Psoas muscle (tissue), 8 donors: Measurements from ENCODE around the gene DHRS12. TPM values are rescaled to one million over a fixed set of nuclear protein-coding genes. Genes with fewer than 3 reads are reported as not detected.

Experiments used
- ATAC-seq, 4 donors: fragments of 200-7000 bp; cut with Tn5 transposase; one replicate each; pipeline ENCODE4 v1.9.1; 2020; ENCODE audit warnings: moderate library complexity in 3 of 4, mild to moderate bottlenecking in 2 of 4
- DNase-seq, 2 donors: peaks; one replicate each; pipeline ENCODE4 v3.0.0-alpha.2; 2020
- H3K27ac ChIP-seq: fragments of 200-600 bp; one replicate; pipeline ENCODE4 v1.8.0; 2022
- H3K27me3 ChIP-seq, 3 donors: fragments of 200-600 bp in 1 of 3; one replicate each; pipeline versions ENCODE4 v1.6.1 to v1.8.0; 2013 to 2022; ENCODE audit warnings: low read length in 2 of 3, mild to moderate bottlenecking in 2 of 3, moderate library complexity in 1 of 3; ENCODE audit not compliant: insufficient read depth in 3 of 3
- H3K36me3 ChIP-seq, 2 donors: fragments of 200-600 bp in 1 of 2; one replicate each; pipeline versions ENCODE4 v1.6.1 to v1.8.0; 2013 to 2022; ENCODE audit warnings: low read depth in 1 of 2, mild to moderate bottlenecking in 1 of 2, moderate library complexity in 1 of 2; ENCODE audit not compliant: insufficient read depth in 1 of 2
- H3K4me1 ChIP-seq: fragments of 200-600 bp; one replicate; pipeline ENCODE4 v1.8.0; 2022
- H3K4me3 ChIP-seq: fragments of 200-600 bp; one replicate; pipeline ENCODE4 v1.8.0; 2022; ENCODE audit warnings: mild to moderate bottlenecking
- H3K9me3 ChIP-seq: fragments of 200-600 bp; one replicate; pipeline ENCODE4 v1.8.0; 2022
- CTCF ChIP-seq: fragments of 200-600 bp; IDR thresholded peaks from one replicate; pipeline ENCODE4 v1.8.0; 2022; ENCODE audit warnings: antibody characterized with exemption
- WGBS, 3 donors: extraction: QIAGEN DNeasy Blood & Tissue Kit; methylation state at CpG; one replicate each; pipeline versions ENCODE4 v1.1.6 to v1.1.7; 2013; 5-methylcytosine and 5-hydroxymethylcytosine counted together
- intact Hi-C, 2 donors: fragments of 100-400 bp; cut with DNase I; formaldehyde crosslinking; loops; one replicate each; pipeline versions ENCODE4 v1.11.0 to v1.14.2; 2022
- polyA plus RNA-seq, 3 donors: library from polyadenylated mRNA; stranded (reverse); fragments of 200-250 nt; gene quantifications; one replicate each; pipeline ENCODE4 v1.2.3, GENCODE V29; 2013
- total RNA-seq, 4 donors: library from RNA; stranded (reverse); fragmentation: NEBNext Ultra II Directional in 2 of 4; extraction: Animal tissue kit (Norgen Biotek cat#: 25700) in 2 of 4; gene quantifications; one replicate each; pipeline versions ENCODE4 v1.2.1 to v1.2.4, GENCODE V29; 2021 to 2023
- donor health status: healthy with polysubstance abuse.
- donor health status: DM: no; HTN: no; CAD: no; lungs with moderate emphysema.
- donor health status: Bipolar disorder and iron deficiency.
- donor health status: healthy.
- donor health status: DM: yes; HTN: yes; CAD: no.
- donor health status: DM: no; HTN: no; CAD: no.
- donor health status: DM: no; HTN: no; CAD: no.
- donor health status: DM: yes; HTN: yes; CAD: no.

DHRS12 gene
- total and polyA plus RNA-seq, 7 donors: 3.4 to 10.1 (median 4.9) TPM

DNA sequence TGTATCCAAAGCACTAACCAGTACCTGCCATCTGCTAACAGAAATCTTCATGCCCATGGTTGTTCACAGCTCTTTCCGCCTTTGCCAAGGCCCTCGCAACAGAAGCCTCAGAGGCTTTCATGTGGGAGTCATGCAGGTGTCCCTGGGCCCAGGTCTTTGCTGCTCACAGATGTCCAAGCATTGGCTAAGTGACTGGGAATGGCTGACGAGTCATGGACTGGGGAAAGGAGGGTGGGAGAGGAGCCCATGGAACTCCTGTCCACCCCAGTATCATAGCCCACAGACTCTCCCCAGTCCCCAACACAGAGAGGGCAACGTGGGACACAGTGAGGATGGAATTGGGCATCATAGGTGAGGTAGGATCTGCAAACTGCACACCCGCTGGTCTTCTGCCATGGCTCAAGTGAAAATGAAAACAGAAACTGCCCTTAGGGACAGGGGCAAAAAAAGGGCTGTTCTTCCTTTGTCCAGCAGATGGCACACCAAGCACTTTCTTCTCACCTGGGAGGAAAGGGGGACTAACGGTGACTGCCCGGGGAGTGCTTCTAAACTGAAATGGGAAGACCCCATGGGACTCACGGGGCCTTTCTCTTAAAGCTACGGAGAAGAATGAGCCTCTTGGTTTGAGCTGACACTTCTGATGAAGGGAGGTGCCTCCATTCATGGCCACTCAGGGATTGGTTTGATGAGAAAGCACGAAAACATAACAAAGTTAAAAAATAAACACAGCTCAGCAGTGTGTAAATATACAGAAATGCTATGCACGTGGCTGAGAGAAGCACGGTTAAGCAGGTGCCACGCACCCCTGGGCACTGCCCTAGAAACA, 11.1 kb upstream of the DHRS12 start:
- peak overlapping the region; percentile 22 for H3K4me3 ChIP-seq
- ATAC-seq (peak; percentile 55 to 78 (median 70)), DNase-seq (peak; percentile 29 to 68)
- peaks cover 14% of the 10 kb centered on the region for H3K4me1 ChIP-seq
- intact Hi-C loops: loop anchor here (2.0 kb wide), 1 partner anchor 314 kb away; the partner anchor contains the start of gene NEK5 (in 2 of the 2)
- H3K9me3 ChIP-seq: no peaks in the 10 kb centered on the region
- no peaks in the 10 kb centered on the region for H3K36me3 ChIP-seq
- peak; percentile 74 for TF ChIP-seq CTCF
- H3K27me3 ChIP-seq: no peaks in the 10 kb centered on the region
- WGBS, 3 donors: 22 to 31% (median 28%) methylated on average over 13 of the region's 13 CpGs
- H3K27ac ChIP-seq: no peak overlapping the region

DNA sequence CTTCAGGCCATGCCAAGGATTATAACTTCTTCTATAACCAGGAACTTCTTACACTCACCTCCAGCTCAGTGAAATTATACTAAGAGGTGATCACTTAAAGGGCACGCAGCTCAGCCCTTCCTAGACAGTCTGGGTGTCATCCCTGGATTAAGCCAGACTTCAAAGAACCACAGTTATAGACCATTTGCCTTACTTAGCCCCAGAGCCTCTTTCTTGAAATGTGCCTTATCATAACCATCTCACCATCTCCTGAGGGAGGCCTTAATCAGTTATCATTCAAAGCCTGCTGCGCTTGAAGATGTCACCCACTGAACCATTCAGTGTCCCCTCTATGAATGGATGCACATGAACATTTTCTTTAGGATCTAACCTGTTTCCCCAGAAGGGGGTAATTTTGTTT, 10.1 kb upstream of the DHRS12 start:
- Histone ChIP-seq H3K36me3 (no peaks in the 10 kb centered on the region), H3K27me3 (no peaks in the 10 kb centered on the region), H3K27ac (no peak overlapping the region), H3K4me1 (peaks cover 14% of the 10 kb centered on the region), H3K9me3 (no peaks in the 10 kb centered on the region), H3K4me3 (no peak overlapping the region)
- no peak for TF ChIP-seq CTCF
- DNase-seq (no peak), ATAC-seq (no peak)
- intact Hi-C loops: loop anchor here (2.0 kb wide), 1 partner anchor 315 kb away; the partner anchor contains the start of gene NEK5 (in 2 of the 2)
- 97 to 100% (median 98%) methylated on average over 2 of the region's 2 CpGs for WGBS, 3 donors

DNA sequence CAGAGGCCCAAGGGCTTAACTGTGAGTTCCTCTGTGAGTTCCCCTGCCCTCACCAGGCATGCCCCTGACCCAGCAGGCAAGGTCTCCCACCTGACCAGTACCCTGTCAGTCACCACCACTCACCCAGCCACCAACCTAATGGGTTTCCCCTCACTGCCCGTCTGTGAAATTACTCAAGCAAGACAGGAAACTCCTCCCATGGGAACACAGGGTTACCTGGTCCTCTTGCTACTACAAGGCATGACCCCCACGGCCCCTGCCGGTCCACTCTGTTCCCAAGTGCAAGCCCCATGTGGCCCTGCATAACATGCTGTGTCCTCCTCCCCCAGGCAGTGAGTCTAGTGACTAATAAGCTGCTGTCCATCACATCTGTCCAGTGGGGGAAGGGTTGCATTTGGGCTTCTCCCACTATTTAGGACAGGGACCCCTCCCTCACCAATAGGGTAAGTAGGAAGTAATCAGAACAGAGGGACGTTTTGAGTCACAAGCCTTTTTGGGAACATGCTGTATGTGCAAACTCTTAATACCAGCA, 8.0 kb upstream of the DHRS12 start:
- ATAC-seq: peak in 1 of 4 donors; percentile 27
- 51 to 60% (median 58%) methylated on average over 4 of the region's 4 CpGs for WGBS, 3 donors
- Histone ChIP-seq H3K4me1 (peaks cover 6% of the 10 kb centered on the region), H3K9me3 (no peaks in the 10 kb centered on the region), H3K36me3 (no peaks in the 10 kb centered on the region), H3K27me3 (no peaks in the 10 kb centered on the region), H3K4me3 (no peak overlapping the region), H3K27ac (no peak overlapping the region)
- no peak for TF ChIP-seq CTCF
- no peak for DNase-seq
- intact Hi-C loops: no loop called here

GRCh38 chr13:51811046-51811445, 7.1 kb upstream of the DHRS12 start:
- 53 to 64% (median 62%) methylated on average over 12 of the region's 12 CpGs for WGBS, 3 donors
- no peak overlapping the region for H3K27ac ChIP-seq
- H3K4me1 ChIP-seq: peaks cover 6% of the 10 kb centered on the region
- no peak overlapping the region for H3K4me3 ChIP-seq
- H3K27me3 ChIP-seq: no peaks in the 10 kb centered on the region
- no peaks in the 10 kb centered on the region for H3K36me3 ChIP-seq
- ATAC-seq (no peak), DNase-seq (no peak)
- no peak for TF ChIP-seq CTCF
- no peaks in the 10 kb centered on the region for H3K9me3 ChIP-seq
- intact Hi-C loops: no loop called here
